ENCODE data around the gene LONRF3. TPM values are rescaled to one million over a fixed set of nuclear protein-coding genes. Genes with fewer than 3 reads are reported as not detected.

The LONRF3 gene
- total and polyA plus RNA-seq, 2 of the 13 experiments (the other 11 are each of a cell fraction or from before 2014, with no cell fraction given) = 4.8 to 11.6 TPM

- TF ChIP-seq NFAT5 (CRISPR knock-in tag; IDR thresholded peaks at IDR 0.05) = no peak
These were observed 34.7 kb downstream of the LONRF3 start (continued) for GRCh38 chrX:119009071-119009470.

GRCh38 chrX:119010491-119010890 is 36.1 kb downstream of the LONRF3 start:
- no peak overlapping the region for H3K4me2 ChIP-seq (ENCODE audit: low read depth, low read length)
- H3K9me3 ChIP-seq (ENCODE audit: low read length) = no peaks in the 10 kb centered on the region
- no peaks in the 10 kb centered on the region for H4K20me1 ChIP-seq (ENCODE audit: insufficient read depth, low read length)
- H3K79me2 ChIP-seq (ENCODE audit: insufficient read depth, low read length) = no peaks in the 10 kb centered on the region
- no peak for ATAC-seq
- in situ Hi-C loops (cut with HindIII; ENCODE audit: extremely low pct_ligation_motif_present, low pct_unique_long_range_greater_than_20kb) = no loop called here
- FAIRE-seq = no peak
- H2AFZ ChIP-seq (ENCODE audit: low read length) = no peak overlapping the region
- no TSS peak for BruUV-seq (replicated peaks)
- DNase-seq (ENCODE audit: low spot score) = no peak
- no peaks in the 10 kb centered on the region for H3K4me1 ChIP-seq (ENCODE audit: insufficient read depth, low read length)
- no peak for TF ChIP-seq ZBTB2 (CRISPR knock-in tag; IDR thresholded peaks at IDR 0.05; ENCODE audit: low read depth)
- no peak for TF ChIP-seq ZNF574 (CRISPR knock-in tag; IDR thresholded peaks at IDR 0.05)
- TF ChIP-seq PITX1 (CRISPR knock-in tag; IDR thresholded peaks at IDR 0.05) = no peak
- no peak for TF ChIP-seq ZNF841 (CRISPR knock-in tag; IDR thresholded peaks at IDR 0.05; ENCODE audit: borderline replicate concordance)
- no peak for TF ChIP-seq NR2C2 (CRISPR knock-in tag; IDR thresholded peaks at IDR 0.05; ENCODE audit: borderline replicate concordance)
- no peak for TF ChIP-seq ZNF713 (CRISPR knock-in tag; IDR thresholded peaks at IDR 0.05)
- no peak for TF ChIP-seq KLF12 (CRISPR knock-in tag; IDR thresholded peaks at IDR 0.05; ENCODE audit: borderline replicate concordance)
- no peak for TF ChIP-seq ZNF816 (CRISPR knock-in tag; IDR thresholded peaks at IDR 0.05; ENCODE audit: borderline replicate concordance)
- TF ChIP-seq SMC3 (IDR thresholded peaks at IDR 0.05; ENCODE audit: low read length) = no peak
- no peak for TF ChIP-seq ZNF607 (CRISPR knock-in tag; IDR thresholded peaks at IDR 0.05; ENCODE audit: borderline replicate concordance)
- TF ChIP-seq PHB2 (IDR thresholded peaks at IDR 0.05; ENCODE audit: partially characterized antibody) = no peak
- TF ChIP-seq FOXO4 (CRISPR knock-in tag; conservative IDR thresholded peaks at IDR 0.05) = no peak
- ChIA-PET POLR2A (no interaction called here), CTCF (ENCODE audit: low intra/inter-chr PET ratio, low total read pairs) (no interaction called here)
- 94% methylated on average over 5 of the region's 5 CpGs for WGBS (ENCODE audit: low lambda C conversion rate)
- H3K36me3 ChIP-seq (replicated peaks in 1 of 2; ENCODE audit: control insufficient read depth in 1 of 2, insufficient read depth in 2 of 2, low read length in 2 of 2) = peaks cover 13 to 38% of the 10 kb centered on the region in 2 experiments; a peak in 4 of 5 replicates
- no peak overlapping the region for H3K27ac ChIP-seq (ENCODE audit: extremely low read length, insufficient read depth, low read length)
- no peak overlapping the region for H3K9ac ChIP-seq (ENCODE audit: insufficient read depth, low read depth, low read length)
- no peak overlapping the region for H3K4me3 ChIP-seq (replicated peaks in 1 of 3; ENCODE audit: insufficient read depth in 1 of 3, low read depth in 2 of 3, low read length in 3 of 3)
- intact Hi-C loops (cut with micrococcal nuclease; ENCODE audit: unreplicated experiment) = no loop called here
- no peaks in the 10 kb centered on the region for H3K27me3 ChIP-seq (ENCODE audit: control insufficient read depth in 1 of 2, insufficient read depth in 2 of 2, low read length in 2 of 2)

Measured in HepG2 (cell line).